HCT116 (cell line): ENCODE data around the gene PEAK1. TPM values are rescaled to one million over a fixed set of nuclear protein-coding genes. Genes with fewer than 3 reads are reported as not detected.

ENCODE experiments used
- ATAC-seq: fragments of 200-7000 bp; cut with Tn5 transposase; 2 replicates; pipeline ENCODE4 v1.9.1; 2020; ENCODE audit warnings: mild to moderate bottlenecking, moderate library complexity
- BruUV-seq: library from RNA; stranded (reverse); fragments of 400-500 nt; replicated peaks from 2 replicates; lab custom pipeline; 2021; lab: Mats Ljungman, UMichigan
- CTCF ChIA-PET: fragments of 300-600 bp; sonication (Branson Sonifier 250); formaldehyde crosslinking; loops from one replicate; lab custom pipeline; 2021; ENCODE audit warnings: antibody characterized with exemption; lab: Charles Lee
- POLR2A ChIA-PET: fragments of 300-600, 350-600 bp; sonication (Branson Sonifier 250); formaldehyde crosslinking; loops from one replicate; lab custom pipeline; 2021; ENCODE audit warnings: antibody characterized with exemption; lab: Charles Lee
- RAD21 ChIA-PET, 2 experiments: fragments of 300-600 bp; sonication (Branson Sonifier 250); formaldehyde crosslinking; loops; one replicate each; lab custom pipeline; 2023; ENCODE audit warnings: low total read pairs in 2 of 2; ENCODE audit not compliant: uncharacterized antibody in 2 of 2, unreplicated experiment in 2 of 2, low non-redundant PET in 1 of 2; lab: Charles Lee
- DNase-seq: peaks from one replicate; pipeline ENCODE4 v3.0.0-alpha.2; 2010; ENCODE audit warnings: low read depth, low spot score
- H2AFZ ChIP-seq: fragments of 200-600 bp; shearing (Covaris generic), sonication (generic); 2 replicates; pipeline ENCODE4 v1.6.1; 2017; ENCODE audit warnings: low read depth, mixed run types, mixed read lengths, antibody characterized with exemption, low read length; ENCODE audit not compliant: poor library complexity, severe bottlenecking
- H3K27ac ChIP-seq: 2 replicates; pipeline ENCODE4 v1.5.1; 2012; ENCODE audit warnings: low read depth, low read length
- H3K27me3 ChIP-seq: fragments of 200-600 bp; sonication (generic); 2 replicates; pipeline ENCODE4 v1.6.1; 2016; ENCODE audit warnings: mixed run types, low read length, mixed read lengths; ENCODE audit not compliant: insufficient read depth
- H3K36me3 ChIP-seq, 2 experiments: fragments of 200-500 bp in 1 of 2; fragments of 200-600 bp in 1 of 2; sonication (Bioruptor generic) in 1 of 2; sonication (generic) in 1 of 2; 2 replicates each; pipeline versions ENCODE4 v1.5.1 to v1.6.1; 2014 to 2016; ENCODE audit warnings: low read length in 2 of 2, inconsistent platforms in 1 of 2, mixed read lengths in 1 of 2, mixed run types in 1 of 2; ENCODE audit not compliant: insufficient read depth in 2 of 2, control insufficient read depth in 1 of 2
- H3K4me1 ChIP-seq, 2 experiments: fragments of 200-600 bp in 1 of 2; sonication (generic) in 1 of 2; 2 replicates each; pipeline versions ENCODE4 v1.5.1 to v1.6.1; 2012 to 2017; ENCODE audit warnings: low read length in 2 of 2, inconsistent platforms in 1 of 2, mild to moderate bottlenecking in 1 of 2, mixed read lengths in 1 of 2, mixed run types in 1 of 2, moderate library complexity in 1 of 2; ENCODE audit not compliant: insufficient read depth in 2 of 2, control insufficient read depth in 1 of 2
- H3K4me2 ChIP-seq: fragments of 200-600 bp; sonication (generic); 2 replicates; pipeline ENCODE4 v1.6.1; 2017; ENCODE audit warnings: mixed run types, low read length, mixed read lengths
- H3K4me3 ChIP-seq, 2 experiments: fragments of 200-600 bp in 1 of 2; sonication (generic) in 1 of 2; replicated peaks in 1 of 2; 2 replicates each; pipeline ENCODE4 v1.5.1; 2011 to 2016; ENCODE audit warnings: low read length in 2 of 2, control low read depth in 1 of 2, low read depth in 1 of 2, mild to moderate bottlenecking in 1 of 2, mixed read lengths in 1 of 2, mixed run types in 1 of 2
- H3K79me2 ChIP-seq: fragments of 200-600 bp; sonication (generic); 2 replicates; pipeline ENCODE4 v1.6.1; 2017; ENCODE audit warnings: mild to moderate bottlenecking, mixed run types, low read length, moderate library complexity, mixed read lengths; ENCODE audit not compliant: insufficient read depth
- H3K9ac ChIP-seq: fragments of 200-600 bp; sonication (generic); 2 replicates; pipeline ENCODE4 v1.6.1; 2016; ENCODE audit warnings: low read length, mixed read lengths
- H3K9me2 ChIP-seq: fragments of 200-600 bp; sonication (generic), shearing (Covaris generic); 2 replicates; pipeline ENCODE4 v1.6.1; 2017; ENCODE audit warnings: mixed run types, mild to moderate bottlenecking, moderate library complexity; ENCODE audit not compliant: insufficient read depth
- H3K9me3 ChIP-seq, 2 experiments: fragments of 200-500 bp in 1 of 2; fragments of 200-600 bp in 1 of 2; sonication (Bioruptor generic) in 1 of 2; sonication (generic) in 1 of 2; 2 replicates each; pipeline ENCODE4 v1.6.1; 2014 to 2017; ENCODE audit warnings: low read length in 2 of 2, mixed read lengths in 2 of 2, inconsistent platforms in 1 of 2, low read depth in 1 of 2, mild to moderate bottlenecking in 1 of 2, mixed run types in 1 of 2, moderate library complexity in 1 of 2; ENCODE audit not compliant: control insufficient read depth in 1 of 2, insufficient read depth in 1 of 2
- H4K20me1 ChIP-seq: fragments of 200-600 bp; sonication (generic), shearing (Covaris generic); 2 replicates; pipeline ENCODE4 v1.6.1; 2017; ENCODE audit warnings: mixed run types, mild to moderate bottlenecking, moderate library complexity; ENCODE audit not compliant: insufficient read depth
- ATF3 ChIP-seq: IDR thresholded peaks from 2 replicates; pipeline ENCODE4 v1.6.1; 2012
- CBX3 ChIP-seq: IDR thresholded peaks from 2 replicates; pipeline ENCODE4 v1.6.1; 2012; ENCODE audit warnings: low read depth
- CTCF ChIP-seq, 3 experiments: fragments of 200-600 bp in 1 of 3; sonication (generic) in 1 of 3; IDR thresholded peaks in 2 of 3; conservative IDR thresholded peaks in 1 of 3; 2 replicates each; pipeline ENCODE4 v1.5.1; 2012 to 2017; ENCODE audit warnings: low read depth in 2 of 3, low read length in 2 of 3, antibody characterized with exemption in 1 of 3, borderline replicate concordance in 1 of 3, control low read depth in 1 of 3, mild to moderate bottlenecking in 1 of 3, mixed read lengths in 1 of 3, mixed run types in 1 of 3, moderate library complexity in 1 of 3; ENCODE audit not compliant: insufficient read depth in 1 of 3
- EGR1 ChIP-seq: IDR thresholded peaks from 2 replicates; pipeline ENCODE4 v1.6.1; 2012; ENCODE audit warnings: low read depth
- ELF1 ChIP-seq: IDR thresholded peaks from 2 replicates; pipeline ENCODE4 v1.6.1; 2012; ENCODE audit warnings: low read depth, borderline replicate concordance
- FOSL1 ChIP-seq: IDR thresholded peaks from 2 replicates; pipeline ENCODE4 v1.6.1; 2012; ENCODE audit warnings: low read depth
- TCF7L2 ChIP-seq: IDR thresholded peaks from 2 replicates; pipeline ENCODE4 v1.7.0; 2011; ENCODE audit warnings: borderline replicate concordance, inconsistent platforms; ENCODE audit not compliant: insufficient read depth, insufficient read length; ENCODE audit errors: extremely low read depth
- YY1 ChIP-seq: IDR thresholded peaks from 2 replicates; pipeline ENCODE4 v1.6.1; 2011; ENCODE audit warnings: low read length, low read depth, moderate library complexity, mild to moderate bottlenecking; ENCODE audit not compliant: insufficient replicate concordance; ENCODE audit errors: extremely low read depth
- intact Hi-C: fragments of 100-400 bp; cut with micrococcal nuclease; formaldehyde crosslinking; loops from 2 replicates; pipeline ENCODE4 v1.10.0; 2022
- total RNA-seq: library from RNA; stranded (reverse); gene quantifications from one replicate; pipeline ENCODE4 v1.2.1, GENCODE V29; 2021; ENCODE audit not compliant: unreplicated experiment
- TF ChIP-seq, protein P1 (sequence below): IDR thresholded peaks from 2 replicates; pipeline ENCODE4 v1.6.1; 2012; ENCODE audit warnings: low read depth

Gene PEAK1
- total RNA-seq, 1 experiment from 2014 or later: 23.4 TPM

DNA sequence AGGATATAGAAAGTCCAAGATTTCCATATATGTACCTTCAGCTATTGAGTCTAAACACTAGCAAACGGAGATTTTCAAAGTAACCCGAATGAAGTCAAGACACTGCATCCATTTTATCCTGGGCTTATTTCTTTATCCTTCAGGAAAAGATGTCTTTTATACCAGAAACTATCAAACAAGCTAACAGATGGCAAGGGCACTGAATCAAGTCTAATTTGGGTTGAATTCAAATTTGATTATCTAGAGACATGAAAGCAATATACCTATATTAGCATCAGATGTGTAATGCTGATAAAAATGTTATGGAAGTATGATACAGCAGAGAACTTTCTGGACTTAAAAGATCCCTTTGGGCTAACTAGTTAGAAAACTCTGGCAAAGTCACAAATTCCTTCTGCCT lies 210.7 kb downstream of the PEAK1 start:
- ChIA-PET POLR2A (no interaction called here), CTCF (no interaction called here), RAD21 (no interaction called here)
- Histone ChIP-seq H3K9ac (no peak overlapping the region), H3K4me2 (no peak overlapping the region), H2AFZ (no peak overlapping the region), H3K4me1 (no peaks in the 10 kb centered on the region), H3K79me2 (no peaks in the 10 kb centered on the region), H4K20me1 (no peaks in the 10 kb centered on the region), H3K36me3 (no peaks in the 10 kb centered on the region), H3K9me3 (no peaks in the 10 kb centered on the region), H3K27me3 (no peaks in the 10 kb centered on the region), H3K4me3 (no peak overlapping the region), H3K27ac (no peak overlapping the region), H3K9me2 (no peaks in the 10 kb centered on the region)
- BruUV-seq: no TSS peak
- ATAC-seq (no peak), DNase-seq (no peak)
- intact Hi-C loops: no loop called here
- TF ChIP-seq FOSL1 (no peak), YY1 (no peak), CBX3 (no peak), EGR1 (no peak), ELF1 (no peak), CTCF (IDR thresholded peaks at IDR 0.05 in 2 of 3, conservative IDR thresholded peaks at IDR 0.05 in 1 of 3; ENCODE audit: borderline replicate concordance in 1 of 3, insufficient read depth in 1 of 3, low read depth in 2 of 3, low read length in 2 of 3) (no peak), ATF3 (no peak), TCF7L2 (no peak)
- TF ChIP-seq, protein P1, sequence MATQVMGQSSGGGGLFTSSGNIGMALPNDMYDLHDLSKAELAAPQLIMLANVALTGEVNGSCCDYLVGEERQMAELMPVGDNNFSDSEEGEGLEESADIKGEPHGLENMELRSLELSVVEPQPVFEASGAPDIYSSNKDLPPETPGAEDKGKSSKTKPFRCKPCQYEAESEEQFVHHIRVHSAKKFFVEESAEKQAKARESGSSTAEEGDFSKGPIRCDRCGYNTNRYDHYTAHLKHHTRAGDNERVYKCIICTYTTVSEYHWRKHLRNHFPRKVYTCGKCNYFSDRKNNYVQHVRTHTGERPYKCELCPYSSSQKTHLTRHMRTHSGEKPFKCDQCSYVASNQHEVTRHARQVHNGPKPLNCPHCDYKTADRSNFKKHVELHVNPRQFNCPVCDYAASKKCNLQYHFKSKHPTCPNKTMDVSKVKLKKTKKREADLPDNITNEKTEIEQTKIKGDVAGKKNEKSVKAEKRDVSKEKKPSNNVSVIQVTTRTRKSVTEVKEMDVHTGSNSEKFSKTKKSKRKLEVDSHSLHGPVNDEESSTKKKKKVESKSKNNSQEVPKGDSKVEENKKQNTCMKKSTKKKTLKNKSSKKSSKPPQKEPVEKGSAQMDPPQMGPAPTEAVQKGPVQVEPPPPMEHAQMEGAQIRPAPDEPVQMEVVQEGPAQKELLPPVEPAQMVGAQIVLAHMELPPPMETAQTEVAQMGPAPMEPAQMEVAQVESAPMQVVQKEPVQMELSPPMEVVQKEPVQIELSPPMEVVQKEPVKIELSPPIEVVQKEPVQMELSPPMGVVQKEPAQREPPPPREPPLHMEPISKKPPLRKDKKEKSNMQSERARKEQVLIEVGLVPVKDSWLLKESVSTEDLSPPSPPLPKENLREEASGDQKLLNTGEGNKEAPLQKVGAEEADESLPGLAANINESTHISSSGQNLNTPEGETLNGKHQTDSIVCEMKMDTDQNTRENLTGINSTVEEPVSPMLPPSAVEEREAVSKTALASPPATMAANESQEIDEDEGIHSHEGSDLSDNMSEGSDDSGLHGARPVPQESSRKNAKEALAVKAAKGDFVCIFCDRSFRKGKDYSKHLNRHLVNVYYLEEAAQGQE: no peak
